ENCODE results near the gene GLRX2.

GLRX2 gene

DNA sequence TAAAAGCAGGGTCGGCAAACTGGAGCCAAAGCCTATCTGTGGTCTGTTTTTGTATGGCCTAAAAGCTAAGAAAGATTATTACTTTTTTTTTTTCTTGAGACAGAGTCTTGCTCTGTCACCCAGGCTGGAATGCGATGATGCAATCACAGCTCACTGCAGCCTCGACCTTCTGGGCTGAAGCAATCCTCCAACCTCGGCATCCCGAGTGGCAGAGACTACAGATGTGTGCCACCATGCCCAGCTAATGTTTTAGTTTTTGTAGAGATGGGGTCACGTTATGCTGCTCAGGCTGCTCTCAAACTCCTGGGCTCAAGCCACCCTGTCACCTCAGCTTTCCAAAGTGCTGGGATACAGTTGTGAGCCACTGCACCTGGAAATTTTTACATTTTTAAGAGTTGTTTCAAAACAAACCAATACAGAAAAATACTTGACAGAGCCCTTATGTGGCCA lies 6.5 kb upstream of the GLRX2 start:
- DNase-seq: peak; percentile 12

DNA sequence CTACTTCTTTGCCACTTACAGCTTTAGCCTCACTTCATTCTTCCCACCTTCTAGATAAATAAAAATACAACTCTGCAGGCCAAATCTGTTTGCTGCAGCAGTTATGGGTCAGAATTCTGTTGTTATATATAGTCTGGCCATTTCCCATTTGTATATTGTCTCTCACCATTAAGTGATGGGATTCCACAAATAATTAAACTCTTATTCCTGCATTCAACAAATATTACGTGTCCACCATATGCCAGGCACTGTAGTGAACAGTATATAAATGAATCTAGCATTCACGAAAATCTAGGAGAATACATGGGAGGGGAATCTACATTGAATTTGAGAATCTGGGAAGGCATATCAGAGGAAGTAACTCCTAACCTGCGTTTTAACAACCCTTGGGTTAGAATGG lies 5.7 kb upstream of the GLRX2 start:
- no peak for DNase-seq

DNA sequence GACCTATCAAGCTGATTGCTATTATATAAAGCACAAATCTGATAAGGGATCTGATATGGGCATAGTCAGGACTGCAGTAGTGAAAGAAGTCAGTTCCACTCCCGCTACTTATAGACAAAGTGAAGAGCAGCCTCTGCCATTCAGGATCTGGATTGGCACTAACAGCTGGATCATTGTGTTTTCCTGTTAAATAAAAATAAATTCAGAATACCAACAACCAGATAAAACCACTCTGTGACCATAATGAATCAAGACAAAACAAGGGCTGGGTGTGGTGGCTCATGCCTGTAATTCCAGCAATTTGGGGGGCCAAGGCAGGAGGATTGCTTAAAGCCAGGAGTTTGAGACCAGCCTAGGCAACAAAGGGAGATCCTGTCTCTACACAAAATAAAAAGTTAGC lies 5.0 kb upstream of the GLRX2 start:
- no peak for DNase-seq

DNA sequence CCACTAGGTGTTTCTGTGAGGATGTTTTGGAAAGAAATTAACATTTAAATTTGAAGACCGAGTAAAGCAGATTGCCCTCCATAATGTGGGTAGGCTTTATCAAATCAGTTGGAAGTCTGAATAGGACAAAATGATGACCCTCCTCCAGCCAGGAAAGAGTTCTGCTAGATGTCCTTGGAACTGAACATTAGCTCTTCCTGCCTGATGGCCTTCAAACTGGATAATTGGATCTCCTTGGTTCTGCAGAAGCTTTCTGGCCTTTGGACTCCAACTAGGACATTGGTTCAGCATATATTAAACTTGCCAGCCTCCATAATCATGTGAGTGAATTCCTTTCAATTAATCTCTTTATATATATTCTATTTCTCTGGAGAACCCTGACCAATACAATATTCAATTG lies 4.4 kb upstream of the GLRX2 start:
- DNase-seq: no peak

DNA sequence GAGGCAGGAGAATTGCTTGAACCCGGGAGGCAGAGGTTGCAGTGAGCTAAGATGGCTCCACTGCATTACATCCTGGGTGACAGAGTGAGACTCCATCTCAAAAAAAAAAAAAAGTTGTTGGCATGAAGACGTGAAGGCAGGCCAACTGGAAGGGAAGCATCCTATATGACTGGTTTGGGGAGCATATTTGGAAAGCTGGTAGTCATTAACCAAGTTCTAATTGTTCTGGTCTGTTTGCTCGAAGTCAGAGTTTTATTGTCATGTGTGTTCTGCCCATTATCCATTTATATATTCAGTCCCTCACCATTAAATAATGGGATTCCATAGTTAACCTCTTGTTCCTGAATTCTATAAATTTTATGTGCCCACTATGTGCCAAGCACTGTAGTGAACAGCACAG lies 3.3 kb upstream of the GLRX2 start:
- DNase-seq: no peak

DNA sequence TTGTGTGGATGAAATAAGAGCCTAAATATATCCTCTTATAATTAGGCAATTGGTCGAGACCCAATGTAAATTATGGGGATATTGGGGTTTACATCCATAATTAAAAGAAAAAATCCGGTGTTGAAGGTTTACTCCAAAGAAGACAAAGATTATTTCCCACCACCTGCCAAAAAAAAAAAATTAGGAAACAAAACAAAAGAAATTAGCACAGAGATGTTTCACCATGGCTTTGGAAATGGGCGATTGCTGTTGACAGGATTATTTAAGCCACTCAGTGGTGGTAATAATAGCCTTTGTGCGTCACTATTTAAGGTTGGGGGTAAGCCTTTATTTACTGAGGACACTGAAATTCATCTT lies 585 bp upstream of the GLRX2 start:
- DNase-seq: no peak

DNA sequence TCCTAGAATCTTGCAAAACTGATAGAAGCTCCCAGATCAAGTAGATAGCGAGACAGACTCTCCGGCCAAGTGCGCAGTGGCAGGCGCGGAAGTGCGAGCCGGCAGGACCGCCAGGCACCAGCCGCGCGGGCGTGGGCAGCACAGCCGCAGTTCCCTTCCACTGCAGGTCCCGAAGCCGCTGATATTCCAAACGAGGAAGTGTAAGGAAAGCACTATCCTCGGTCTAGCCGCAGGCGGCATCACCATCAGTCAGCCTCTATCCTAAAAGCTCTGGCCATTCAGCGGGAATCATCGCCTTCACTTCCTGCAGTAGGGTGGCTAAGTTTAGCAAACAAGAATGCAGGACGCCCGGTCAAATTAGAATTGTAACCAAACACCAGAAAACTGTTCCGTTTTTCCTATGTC lies 710 bp downstream of the GLRX2 start:
- DNase-seq: no peak

DNA sequence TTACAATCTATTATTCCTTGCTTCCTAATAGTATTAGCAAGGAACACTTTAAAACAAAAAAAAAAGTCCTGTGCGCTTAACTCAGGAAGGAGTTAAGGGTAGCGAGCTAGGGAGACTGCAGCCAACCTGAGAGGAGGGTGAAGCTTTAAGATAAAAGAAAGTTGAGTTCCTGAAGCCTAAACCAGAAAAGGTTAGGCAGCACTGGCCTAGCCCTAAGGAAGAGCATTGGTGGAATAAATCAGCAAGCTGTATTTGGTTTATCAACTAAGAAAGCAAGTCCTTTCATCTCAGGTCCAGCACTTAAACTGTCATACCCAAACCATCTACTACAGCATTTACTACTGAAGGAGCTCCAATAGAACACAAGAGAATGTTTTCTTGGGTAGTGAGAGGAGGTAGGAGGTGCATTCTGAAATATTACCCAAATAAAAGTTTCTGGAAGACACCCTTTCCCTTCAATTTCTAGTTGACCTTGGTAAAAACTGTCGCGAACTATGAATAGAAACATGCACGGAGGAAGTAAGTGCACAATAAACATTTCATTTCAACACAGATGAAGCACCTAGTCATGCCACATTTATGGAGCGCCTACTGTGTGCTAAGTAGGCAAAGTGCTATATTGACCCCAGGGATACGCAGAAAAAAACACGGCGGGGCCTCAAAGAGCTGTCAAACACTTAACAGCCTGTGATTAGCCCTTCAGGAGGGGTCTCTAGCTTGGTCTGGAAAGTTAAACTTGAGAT lies 1.3 kb downstream of the GLRX2 start:
- no peak for DNase-seq

DNA sequence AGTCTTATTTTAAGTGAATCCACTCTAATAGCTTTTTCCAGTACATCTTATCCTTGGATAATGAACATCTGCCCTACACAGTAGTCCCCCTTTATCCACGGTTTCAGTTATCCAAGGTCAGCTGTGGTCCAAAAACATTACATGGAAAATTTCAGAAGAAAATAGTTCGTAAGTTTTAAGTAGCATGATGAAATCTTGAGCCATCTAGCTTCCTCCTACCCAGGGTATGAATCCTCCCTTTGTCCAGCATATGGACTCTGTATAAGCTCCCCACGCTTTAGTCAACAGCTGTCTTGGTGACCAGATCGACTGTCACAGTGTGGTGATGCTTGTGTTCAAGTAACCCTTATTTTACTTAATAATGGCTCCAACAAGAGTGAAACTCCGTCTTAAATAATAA lies 2.6 kb downstream of the GLRX2 start:
- DNase-seq: no peak

DNA sequence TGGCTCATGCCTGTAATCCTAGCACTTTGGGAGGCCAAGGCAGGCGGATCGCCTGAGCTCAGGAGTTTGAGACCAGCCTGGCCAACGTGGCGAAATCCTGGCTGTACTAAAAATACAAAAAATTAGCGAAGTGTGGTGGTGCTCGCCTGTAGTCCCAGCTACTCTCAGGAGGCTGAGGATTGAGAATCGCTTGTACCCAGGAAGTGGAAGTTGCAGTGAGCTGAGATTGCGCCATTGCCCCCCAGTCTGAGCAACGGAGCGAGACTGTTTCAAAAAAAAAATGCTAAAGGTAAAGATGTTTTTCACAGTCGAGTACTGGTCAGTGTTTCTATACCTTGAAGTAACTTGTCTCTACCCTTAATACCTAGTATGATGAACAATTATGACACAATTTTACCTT lies 11.1 kb downstream of the GLRX2 start:
- DNase-seq: no peak

DNA sequence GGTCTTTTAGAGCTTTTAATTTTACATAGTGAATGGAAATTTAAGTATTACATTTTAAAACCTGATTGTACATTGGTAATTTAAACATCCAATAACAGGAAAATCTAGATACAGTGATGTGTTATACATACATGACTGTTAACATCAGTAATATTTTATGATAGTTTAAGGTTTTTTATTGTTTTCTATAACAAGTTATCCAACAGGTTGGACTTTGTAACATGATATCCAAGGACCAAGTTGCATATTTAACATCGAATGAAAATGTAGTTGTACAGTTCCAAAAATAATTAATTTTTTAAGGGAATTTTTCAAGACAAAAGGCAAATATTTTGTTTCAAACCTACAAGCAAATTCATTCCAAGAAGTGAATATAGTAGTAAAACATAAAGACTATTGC lies 14.3 kb downstream of the GLRX2 start:
- no peak for DNase-seq

DNA sequence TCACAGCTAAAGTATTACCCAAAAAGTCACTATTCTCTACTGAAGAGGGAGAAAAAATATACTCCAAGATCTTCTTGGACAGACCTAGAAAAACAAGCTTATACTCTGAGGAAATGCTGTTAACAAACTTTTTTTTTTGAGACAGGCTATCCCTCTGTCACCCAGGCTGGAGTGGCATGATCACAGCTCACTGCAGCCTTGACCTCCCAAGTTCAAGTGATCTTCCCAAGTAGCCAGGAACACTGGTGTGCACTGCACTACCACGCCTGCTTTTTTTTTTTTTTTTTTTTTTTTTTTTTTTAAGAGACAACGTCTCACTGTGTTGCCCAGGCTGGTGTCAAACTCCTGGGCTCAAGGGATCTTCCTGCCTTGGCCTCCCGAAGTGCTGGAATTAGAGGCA lies 17.3 kb downstream of the GLRX2 start:
- DNase-seq: no peak

DNA sequence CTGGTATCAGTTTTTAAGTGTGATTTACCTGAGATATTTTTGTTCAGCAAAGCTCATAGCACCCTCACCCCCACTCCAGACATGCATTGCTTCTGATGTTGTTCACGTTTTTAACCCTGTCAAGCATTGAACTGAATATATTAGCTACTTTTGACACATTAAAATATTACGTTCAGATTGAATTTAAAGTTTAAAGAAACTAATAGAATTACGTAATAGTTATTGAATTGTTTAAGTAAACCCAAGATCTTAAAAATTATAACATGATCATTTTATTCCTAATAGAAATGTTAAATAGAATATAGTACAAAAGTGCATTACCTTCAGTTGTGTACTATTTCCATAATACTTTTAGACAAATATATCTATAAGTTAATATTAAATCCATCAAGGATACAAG lies 18.9 kb downstream of the GLRX2 start:
- DNase-seq: no peak

DNA sequence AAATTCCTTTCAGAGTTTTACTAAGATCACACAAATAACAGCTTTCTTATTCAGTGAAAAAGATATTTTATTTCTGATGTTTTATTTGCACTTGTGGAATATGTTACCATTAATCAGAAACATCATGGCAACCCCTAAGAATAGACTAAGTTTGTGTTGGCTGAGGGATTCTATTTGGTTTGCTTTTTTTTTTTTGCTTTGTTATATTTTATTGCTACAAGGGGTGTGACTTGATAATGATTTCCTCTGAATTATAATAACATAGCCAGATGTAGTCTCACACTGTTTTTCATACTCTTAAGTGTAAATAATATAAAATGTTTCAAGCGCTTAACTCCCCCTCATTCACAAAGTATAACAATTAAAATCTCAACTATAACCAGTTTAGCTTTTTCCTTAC lies 20.0 kb downstream of the GLRX2 start:
- DNase-seq: no peak

DNA sequence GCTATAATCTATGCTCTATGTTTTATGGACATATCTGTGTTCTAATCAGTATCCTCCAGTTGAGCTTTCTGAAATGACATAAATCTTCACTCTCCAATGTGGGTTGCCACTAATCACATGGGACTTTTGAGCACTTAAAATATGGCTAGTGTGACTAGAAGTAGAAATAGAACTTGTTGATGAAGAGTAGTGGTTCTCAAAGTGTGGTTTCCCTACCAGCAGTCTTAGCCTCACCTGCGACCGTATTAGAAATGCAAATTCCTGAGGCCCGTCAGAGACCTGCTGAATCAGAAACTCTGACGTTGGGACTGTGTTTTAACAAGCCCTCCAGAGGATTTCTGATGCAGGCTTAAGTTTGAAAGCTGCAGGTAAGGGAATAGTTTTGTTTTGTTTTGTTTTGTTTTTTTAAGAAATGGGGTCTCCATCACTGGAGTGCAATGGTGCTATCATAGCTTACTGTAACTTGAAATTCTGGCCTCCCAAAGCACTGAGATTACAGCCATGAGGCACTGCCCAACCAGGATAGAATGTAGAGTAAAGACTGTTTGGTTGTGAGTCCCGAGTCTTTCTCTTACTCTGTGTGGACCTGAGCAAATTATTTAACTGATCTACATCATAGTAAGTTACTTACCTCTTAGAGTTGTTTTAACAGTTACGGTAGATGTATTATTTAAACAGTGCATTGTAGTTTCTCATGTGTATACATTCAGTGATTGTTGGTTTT lies 21.7 kb downstream of the GLRX2 start:
- no peak for DNase-seq

DNA sequence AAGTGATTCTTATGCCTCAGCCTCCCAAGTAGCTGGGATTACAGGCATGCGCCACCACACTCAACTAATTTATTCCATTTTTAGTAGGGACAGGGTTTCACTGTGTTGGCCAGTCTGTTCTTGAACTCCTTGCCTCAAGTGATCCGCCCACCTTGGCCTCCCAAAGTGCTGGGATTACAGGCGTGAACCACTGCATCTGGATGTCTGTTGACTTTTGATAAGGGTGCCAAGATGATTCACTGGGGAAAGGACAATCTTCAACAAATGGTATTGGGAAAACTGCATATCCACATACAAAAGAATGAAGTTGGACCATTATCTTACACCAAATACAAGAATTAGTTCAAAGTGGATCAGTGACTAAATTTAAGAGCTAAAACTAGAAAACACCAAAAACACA lies 26.0 kb downstream of the GLRX2 start:
- no peak for DNase-seq

DNA sequence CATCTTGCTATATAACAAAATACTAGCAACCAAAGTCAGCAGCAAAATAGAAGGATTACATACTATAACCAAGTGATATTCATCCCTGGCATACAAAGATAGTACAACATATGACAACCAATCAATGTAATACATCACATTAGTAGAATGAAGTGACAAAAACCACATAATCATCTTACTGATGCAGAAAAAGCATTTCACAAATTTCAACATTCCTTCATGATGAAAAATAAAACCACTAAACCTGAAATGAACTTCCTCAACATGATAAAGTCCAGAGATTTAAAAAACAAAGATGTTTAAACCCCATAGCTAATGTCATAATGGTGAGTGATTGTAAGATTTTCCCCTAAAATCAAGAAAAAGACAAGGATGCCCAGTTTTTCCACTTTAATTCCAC lies 27.2 kb downstream of the GLRX2 start:
- no peak for DNase-seq

DNA sequence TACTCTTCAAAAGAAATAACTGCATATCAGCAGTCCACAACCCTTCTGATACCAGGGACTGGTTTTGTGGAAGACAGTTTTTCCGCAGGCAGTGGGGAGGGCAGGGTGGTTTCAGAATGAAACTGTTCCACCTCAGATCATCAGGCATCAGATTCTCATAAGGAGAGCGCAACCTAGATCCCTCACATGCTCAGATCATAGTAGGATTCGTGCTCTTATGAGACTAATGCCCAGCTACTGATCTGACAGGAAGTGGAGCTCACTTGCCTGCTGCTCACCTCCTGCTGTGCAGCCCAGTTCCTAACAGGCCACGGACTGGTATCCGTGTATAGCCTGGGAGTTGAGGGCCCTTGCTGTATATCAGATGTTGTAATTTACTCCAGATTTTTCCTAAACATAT lies 34.3 kb downstream of the GLRX2 start:
- no peak for DNase-seq

DNA sequence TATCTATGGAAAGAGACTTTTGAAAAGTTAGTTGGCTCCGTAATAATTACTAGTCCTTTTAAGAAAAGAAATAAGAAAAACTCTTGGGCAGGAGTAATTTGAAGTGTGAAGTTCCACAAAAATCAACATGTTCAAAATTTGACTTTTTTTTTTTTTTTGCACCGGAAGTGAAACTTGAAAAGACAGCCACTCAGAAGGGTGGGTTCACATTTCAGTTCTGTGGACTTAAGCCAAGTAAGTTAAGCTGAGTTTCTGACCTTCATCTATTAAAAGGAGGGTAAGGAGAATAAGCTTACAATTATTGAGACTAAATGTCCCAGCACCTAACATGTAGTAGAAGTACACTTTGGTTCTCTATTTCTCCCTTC lies 34.8 kb downstream of the GLRX2 start:
- no peak for DNase-seq

DNA sequence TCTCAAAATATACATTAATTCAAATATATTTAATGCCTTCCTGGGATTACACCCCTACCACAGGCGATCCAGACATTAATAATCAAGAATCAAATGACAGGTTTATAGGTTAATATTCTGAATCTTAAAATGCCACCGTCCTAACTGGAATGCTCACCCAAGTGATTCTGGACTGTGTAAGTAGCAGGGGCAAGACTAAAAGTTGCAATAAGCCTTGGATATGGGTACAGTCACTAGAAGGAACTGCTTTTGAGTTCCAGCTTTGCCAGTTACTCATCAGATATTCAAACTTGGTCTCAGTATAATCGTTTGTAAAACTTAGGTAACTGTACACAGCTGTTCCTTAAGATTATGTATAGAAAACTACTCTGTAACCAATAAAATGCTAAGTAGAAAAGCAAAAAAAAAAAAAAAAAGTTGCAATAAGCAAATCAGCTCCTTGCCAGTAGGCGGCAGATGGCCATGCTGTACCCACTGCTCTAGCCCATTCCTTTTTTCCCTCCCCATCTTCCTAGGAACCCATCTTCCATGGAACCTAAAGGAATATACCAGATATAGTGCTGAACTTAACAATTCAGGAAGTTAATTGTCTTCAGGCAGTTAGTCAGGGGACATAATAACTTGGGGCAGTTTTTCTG lies 35.3 kb downstream of the GLRX2 start:
- DNase-seq: no peak

DNA sequence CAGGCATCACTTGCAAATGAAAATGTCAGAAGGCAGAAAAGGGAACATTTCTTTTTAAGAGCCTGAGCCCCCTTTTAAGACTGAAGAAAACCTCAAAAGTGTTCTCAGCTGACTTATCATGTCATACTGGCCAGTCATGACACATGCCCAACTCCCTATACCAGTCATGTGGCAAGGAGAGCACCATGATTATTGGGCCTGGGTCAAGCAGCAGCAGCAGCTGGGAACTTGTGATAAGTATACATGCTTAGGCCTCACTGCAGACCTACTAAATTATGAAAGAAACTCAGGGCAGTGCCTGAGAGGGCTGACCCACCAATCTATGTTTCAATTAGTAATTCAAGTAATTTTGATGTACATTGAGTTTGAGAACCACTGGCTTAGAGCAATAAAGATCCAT lies 37.2 kb downstream of the GLRX2 start:
- no peak for DNase-seq

DNA sequence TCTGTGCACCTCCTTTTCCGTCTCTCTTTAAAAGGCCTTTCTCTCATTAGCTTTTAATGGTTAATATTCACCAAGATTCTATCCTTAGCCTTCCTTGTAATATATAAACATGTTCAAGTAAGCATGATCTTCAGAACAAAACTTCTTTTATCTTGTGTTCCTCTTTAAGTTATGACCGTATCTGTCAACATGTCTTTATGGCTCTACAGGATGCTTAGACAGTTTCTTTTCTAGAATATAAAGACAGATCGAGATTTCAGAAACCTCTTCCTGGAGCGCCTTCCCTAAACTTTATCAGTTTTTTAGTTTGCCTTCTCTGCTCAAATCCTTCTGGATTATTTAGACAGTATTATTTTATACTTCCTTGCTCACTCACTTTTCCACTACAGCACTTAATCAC lies 38.6 kb downstream of the GLRX2 start:
- no peak for DNase-seq

DNA sequence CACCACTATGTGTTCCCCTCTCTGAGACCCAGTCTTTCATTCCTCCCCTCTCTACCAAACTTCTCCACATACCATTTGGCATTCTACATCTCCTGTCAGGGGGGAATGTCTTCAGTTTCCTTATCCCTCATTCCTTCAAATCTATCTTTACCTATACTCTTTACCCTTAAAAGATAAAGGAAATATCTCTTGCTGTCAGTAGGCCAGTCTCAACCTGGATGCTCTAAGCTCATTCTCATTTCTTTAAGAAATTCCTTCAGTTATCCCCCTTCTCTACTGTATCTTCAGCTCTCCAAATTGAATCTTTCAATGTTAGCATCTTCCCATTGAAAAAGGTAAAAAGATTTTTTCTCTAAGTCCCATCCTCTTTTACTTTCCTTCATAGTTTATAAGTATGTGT lies 39.3 kb downstream of the GLRX2 start:
- no peak for DNase-seq

DNA sequence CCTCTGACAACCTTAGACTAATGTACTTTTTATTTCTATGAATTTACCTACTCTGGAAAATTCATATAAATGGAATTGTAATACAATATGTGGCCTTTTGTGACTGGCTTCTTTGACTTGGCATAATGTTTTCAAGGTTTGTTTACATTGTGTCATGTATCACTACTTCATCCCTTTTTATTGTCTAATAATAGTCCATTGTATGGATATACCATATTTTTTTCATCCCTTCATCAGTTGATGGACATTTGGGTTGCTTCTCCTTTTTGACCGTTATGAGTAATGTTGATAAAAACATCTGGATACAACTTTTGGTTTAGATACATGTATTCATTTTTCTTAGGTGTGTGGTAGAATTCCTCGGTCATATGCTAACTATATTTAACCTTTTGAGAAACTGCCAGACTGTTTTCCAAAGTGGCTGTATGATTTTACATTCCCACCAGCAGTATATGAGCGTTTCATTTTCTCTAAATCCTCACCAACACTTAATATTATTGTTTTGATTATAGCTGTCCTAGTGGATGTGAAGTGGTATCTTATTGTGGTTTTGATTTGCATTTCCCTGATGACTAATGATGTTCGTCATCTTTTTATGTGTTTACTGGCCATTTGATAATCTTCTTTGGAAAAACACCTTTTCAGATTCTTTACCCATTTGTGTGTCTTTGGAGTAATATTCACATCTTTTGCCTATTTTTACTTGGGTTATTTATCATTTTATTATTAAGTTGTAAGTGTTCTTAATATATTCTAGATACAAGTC lies 42.3 kb downstream of the GLRX2 start:
- no peak for DNase-seq

Data from T1000 (cell line).